ENCODE results near the gene NXF3.
"Not testable (repeated sequence)": the region's sequence is repeated elsewhere in the genome, so short reads cannot be mapped to it uniquely, and the experiment has no call there.

Gene NXF3

DNA sequence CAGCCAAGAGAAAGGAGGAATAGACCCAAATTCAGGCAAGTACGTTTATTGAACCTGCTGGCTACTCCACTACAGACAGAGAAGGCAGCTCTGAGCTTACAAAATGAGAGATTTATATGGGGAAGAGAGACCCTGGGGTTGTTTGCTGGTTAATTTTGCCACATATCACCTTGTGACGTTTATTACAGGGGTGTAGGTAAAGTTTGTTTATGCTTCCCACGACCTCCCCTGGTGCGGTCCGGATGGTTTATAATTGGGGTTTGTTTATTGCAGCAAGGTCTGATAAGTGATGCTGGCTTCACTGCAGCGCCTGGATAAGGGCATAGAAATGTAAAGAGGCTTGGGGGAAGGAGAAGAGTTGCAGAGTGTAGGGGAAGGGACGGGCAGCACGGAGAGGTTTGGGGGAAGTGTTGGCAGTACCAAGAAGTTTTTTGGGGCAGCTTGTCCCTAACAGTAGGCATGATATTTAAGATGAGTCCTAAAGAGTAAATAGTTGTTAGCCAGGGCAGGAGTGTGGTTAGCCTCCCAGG lies 41.6 kb downstream of the NXF3 start:
- no peak for DNase-seq (ENCODE audit: low read depth in 2 of 2)

DNA sequence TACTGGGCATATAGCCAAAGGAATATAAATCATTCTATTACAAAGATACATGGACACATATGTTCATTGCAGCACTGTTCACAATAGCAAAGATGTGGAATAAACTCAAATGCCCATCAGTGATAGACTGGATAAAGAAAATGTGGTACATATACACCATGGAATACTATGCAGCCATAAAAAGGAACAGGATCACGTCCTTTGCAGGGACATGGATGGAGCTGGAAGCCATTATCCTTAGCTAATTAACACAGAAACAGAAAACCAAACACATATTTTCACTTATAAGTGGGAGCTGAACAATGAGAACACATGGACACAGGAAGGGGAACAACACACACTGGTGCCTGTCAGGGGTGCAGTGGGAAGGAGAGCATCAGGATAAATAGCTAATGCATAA lies 59.6 kb downstream of the NXF3 start:
- not testable (repeated sequence) for DNase-seq (ENCODE audit: low read depth in 2 of 2)
